ENCODE measurements around the gene ZNF747.
"Not testable (repeated sequence)": the region's sequence is repeated elsewhere in the genome, so short reads cannot be mapped to it uniquely, and the experiment has no call there.

The ZNF747 gene

GRCh38 chr16:30557707-30557956 is 23.0 kb upstream of the ZNF747 start:
- no peak for DNase-seq

DNA sequence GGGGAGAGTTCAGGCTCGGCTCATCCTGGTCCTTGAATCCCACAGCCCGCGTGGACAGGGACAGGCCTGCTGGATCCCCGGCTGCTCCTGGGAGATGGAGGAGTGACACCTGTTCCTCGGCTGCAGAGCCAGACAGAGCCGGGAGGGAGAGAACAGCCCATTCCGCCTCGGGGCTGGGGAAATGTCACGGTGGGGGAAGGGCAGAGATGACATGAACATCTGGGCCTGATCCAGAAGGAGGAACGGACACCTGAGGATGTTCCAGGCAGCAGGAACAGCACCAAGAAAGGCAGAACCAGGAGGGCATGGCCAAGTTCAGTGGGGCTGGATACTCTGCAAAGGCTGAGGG is 21.4 kb upstream of the ZNF747 start:
- DNase-seq: peak; percentile 19

DNA sequence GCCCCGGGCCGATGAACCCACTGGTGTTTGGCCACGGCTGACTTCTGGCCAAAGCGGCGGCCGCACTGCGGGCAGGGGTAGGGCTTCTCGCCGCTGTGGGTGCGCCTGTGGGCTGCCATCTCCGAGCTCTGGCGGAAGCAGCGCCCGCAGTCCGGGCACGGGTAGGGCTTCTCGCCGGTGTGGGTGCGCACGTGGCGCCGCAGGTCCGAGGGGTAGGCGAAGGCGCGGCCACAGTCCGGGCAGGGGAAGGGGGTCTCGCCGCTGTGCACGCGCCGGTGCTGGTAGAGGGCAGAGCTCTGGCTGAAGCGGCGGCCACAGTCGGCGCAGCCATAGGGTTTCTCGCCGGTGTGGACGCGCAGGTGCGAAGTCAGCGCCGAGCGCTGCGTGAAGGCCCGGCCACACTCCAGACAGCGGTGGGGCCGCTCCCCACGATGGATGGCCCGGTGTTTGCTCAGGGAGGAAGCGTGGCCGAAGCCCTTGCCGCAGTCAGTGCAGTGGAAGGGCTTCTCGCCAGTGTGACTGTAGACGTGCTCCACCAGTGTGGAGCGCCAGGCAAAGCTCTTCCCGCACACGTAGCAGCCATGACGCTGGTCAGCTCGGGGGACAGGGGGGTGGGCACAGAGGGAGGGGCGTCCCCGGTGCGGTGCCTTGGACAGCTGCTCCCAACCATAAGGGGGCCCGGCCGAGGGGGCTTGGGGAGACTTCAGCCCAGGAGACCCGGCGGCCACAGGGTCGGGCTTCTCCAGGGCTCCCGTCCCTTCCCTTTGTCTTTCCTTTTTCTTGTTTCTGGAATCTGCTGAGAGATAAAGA is 20.9 kb upstream of the ZNF747 start:
- no peak for DNase-seq

- DNase-seq: no peak
These were observed 20.1 kb upstream of the ZNF747 start for GRCh38 chr16:30554557-30555314.

- DNase-seq: no peak
These were observed 18.8 kb upstream of the ZNF747 start for GRCh38 chr16:30553393-30553899.

- DNase-seq: no peak
These were observed 18.3 kb upstream of the ZNF747 start for GRCh38 chr16:30552956-30553355.

GRCh38 chr16:30551781-30552180 is 17.1 kb upstream of the ZNF747 start:
- no peak for DNase-seq

DNA sequence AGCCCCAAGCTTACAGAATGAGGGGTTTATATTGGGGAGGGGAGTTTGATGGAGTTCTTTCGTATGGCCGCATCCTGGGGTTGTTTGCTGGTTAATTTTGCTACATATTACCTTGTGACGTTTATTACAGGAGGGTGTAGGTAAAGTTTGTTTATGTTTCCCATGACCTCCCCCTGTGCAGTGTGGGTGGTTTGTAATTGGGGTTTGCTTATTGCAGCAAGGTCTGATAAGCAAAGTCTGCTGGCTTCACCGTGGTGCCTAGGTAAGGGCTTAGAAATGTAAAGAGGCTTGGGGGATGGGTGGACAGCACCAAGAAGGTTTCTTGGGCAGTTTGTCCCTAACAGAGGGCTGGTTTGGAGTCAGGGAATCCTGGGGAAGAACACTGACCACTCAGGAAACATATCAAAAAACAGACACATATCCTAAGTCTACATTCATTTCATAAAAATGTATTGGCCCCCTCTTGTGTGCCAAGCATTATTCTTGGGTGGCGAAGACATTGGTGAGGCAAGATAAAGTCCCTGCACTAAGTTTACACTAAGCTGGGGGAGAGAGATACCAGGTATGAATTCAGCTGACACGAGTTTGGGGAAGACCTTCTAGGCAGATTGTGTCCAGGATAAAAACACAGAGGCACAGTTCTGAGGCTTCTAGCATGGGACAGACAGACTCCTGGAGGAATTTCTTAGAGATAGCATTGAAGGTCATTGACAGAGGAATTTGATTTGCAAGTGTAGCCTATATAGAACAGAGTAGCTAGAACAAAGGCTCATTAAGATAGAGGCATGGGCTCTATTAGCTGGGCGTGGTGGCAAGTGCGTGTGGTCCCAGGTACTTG is 14.0 kb upstream of the ZNF747 start:
- DNase-seq: no peak

DNA sequence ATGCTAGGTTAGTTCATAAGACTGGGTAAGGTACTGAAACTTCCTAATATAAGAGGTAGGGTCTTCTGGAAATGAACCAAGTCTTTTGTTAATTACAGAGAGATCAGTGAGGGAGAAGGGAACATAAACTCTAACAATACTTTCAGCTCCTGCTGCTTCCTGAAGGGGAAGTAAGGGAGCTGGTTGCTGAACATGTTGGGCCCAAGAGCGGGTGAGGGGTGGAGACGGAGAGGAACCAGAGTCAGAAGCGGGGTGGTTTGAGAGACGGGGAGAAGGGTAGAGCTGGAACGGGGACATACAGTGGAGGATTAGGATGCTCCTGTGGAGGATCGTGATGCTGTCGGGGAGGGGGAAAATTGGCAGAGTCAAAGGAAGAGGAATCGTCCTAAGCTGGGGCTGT is 11.5 kb upstream of the ZNF747 start:
- DNase-seq: no peak

DNA sequence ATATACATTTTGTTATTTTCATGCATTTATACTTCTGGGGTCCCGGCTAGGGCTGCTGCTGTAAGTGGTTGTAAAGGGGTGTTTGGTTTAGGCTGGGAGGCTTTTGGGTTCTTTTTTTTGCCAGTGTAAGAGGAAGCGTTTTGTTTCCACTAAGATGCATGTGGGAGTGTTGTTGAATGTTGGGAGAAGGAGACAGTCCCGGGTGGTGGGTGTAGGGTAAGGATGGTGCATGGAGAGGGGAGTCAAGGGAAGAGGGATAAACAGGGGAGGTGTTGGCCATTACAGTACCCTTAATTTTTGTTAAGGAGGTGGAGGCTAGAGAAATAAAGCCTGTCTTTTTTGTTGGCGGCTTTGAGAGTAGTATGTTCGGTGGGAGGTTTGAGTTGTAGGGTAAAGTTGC is 8.4 kb upstream of the ZNF747 start:
- no peak for DNase-seq

- no peak for DNase-seq
These were observed 7.1 kb upstream of the ZNF747 start for GRCh38 chr16:30541502-30542329.

DNA sequence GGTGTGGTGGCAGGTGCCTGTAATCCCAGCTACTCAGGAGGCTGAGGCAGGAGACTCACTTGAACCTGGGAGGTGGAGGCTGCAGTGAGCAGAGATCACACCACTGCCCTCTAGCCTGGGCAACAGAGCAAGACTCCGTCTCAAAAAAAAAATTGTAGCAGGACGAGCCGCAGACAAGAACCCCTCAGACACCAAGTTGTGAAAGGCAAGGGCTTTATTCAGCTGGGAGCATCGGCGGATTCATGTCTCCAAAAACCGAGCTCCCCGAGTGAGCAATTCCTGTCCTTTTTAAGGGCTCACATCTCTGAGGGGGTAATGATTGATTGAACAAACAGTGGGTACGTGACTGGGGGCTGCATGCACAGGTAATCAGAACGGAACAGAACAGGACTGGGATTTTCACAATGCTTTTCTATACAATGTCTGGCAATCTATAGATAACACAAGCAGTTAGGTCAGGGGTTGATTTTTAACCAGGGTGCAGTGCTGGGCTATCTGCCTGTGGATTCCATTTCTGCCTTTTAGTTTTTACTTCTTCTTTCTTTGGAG is 6.3 kb upstream of the ZNF747 start:
- DNase-seq: not testable (repeated sequence)

- DNase-seq: not testable (repeated sequence)
These were observed 5.4 kb upstream of the ZNF747 start for GRCh38 chr16:30539986-30540526.

DNA sequence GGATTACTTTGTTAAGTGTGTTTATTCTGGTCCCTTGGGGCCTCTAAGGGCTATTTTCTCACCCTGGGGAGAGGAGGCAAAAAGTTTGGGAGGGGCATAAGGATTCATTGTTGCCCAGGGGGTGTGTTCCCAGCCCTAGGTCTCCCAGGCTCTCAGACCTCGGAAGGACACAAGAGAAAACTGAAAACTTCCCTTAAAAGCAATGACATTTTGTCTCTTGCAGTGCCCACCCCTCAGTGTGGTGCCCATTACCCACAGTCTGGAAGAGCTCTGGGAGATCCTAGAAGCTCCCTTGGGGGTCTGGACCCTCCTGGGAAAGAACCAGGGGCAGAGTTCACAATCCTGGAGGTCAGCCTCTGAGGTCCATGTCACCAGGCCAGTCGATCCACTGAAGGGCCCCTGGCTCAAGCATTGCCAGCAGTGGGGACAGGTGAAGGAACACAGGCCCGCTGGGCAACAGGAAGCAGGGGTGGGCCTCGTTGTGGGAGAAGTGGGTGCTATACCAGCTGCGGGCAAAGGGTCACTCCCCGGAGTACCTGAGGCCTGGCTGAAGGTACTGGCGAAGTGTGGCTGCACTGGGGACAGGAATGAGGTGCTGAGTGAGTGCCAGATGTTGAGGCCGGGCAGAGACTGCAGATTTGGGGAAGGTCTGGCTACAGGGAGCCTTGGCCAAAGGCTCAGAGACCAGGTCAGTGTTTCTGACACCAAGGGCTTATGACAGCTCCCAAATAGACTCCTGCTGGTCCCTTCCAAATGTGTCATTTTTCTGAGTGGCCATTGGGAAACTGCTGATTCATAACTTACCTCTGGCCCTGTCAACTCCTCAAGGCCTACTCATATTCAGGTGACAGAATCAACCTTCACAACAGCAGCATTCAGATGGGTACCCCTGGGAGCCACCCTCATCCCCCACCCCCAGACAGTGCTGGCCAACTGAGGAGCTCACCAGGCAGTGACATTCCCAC is 4.6 kb upstream of the ZNF747 start:
- DNase-seq: no peak

DNA sequence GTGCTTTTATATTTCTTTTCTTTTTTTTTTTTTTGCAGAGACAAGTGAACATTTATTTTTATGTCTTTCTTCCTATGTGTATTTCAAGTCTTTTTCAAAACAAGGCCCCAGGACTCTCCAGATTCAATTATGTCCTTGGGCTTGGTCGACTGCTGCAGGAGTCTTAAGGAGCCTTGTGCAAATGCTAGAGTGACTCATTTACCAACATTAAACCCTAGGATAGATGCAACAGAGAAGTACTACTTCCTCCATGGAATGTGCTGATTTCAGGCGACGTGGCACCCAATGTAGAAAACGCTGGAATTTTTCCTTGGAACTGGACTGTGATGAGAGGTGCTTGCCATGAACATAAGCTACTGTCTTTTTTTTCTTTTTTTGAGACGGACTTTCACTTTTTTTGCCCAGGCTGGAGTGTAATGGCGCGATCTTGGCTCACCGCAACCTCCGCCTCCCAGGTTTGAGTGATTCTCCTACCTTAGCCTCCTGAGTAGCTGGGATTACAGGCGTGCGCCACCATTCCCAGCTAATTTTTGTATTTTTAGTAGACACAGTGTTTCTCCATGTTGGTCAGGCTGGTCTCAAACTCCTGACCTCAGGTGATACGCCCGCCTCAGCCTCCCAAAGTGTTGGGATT is 1.9 kb upstream of the ZNF747 start:
- DNase-seq: not testable (repeated sequence)

- DNase-seq: peak; percentile 85
These were observed 1.1 kb upstream of the ZNF747 start for GRCh38 chr16:30535777-30536190.

DNA sequence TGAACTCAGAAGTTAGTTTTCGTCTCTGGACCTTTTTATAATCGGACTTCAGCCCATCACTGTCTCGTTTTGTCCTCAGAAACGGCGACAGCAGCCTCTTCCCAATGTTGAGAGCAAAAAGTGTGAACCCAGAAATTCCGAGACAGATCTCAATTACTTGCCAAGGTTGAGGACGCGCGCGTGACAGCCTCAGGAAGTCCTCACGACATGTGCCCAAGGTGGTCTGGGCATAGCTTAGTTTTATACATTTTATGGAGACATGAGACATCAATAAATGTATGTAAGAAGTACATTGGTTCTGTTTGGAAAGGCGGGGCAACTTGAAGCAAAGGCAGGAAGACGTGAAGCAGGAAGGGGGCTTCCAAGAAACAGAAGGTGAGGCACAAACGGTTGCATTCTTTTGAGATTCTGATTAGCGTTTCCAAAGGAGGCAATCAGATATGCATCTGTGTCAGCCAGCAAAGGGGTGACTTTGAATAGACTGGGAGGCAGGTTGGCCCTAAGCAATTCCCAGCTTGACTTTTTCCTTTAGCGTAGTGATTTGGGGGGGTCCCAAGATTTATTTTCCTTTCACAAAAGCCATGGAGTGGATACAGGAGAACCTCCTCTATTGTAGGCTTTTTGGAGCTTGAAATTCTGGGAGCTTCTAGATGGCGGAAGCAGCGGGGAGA is 583 bp upstream of the ZNF747 start:
- peak; percentile 78 for DNase-seq

GRCh38 chr16:30533748-30534367 is 800 bp downstream of the ZNF747 start:
- DNase-seq: peak; percentile 33

- peak; percentile 24 for DNase-seq
These were observed 1.5 kb downstream of the ZNF747 start for GRCh38 chr16:30533146-30533522.
